DOHH2 (cell line): ENCODE results near the gene CTNS.
A peak's percentile ranks its signal among the peaks of the same experiment; 100 is the strongest.

Experiments used
- H3F3A ChIP-seq: fragments of 200-600 bp; sonication (generic), shearing (Covaris generic); 2 replicates; pipeline ENCODE4 v1.6.0; 2016; ENCODE audit warnings: antibody characterized with exemption, mild to moderate bottlenecking; ENCODE audit not compliant: control insufficient read depth, insufficient read depth
- H3K27ac ChIP-seq: fragments of 200-600 bp; sonication (generic); 2 replicates; pipeline ENCODE4 v1.5.1; 2014; ENCODE audit warnings: low read depth, mild to moderate bottlenecking, low read length, moderate library complexity
- H3K27me3 ChIP-seq: fragments of 200-600 bp; sonication (generic); 2 replicates; pipeline ENCODE4 v1.6.1; 2014; ENCODE audit warnings: mild to moderate bottlenecking, low read length, mixed read lengths; ENCODE audit not compliant: control insufficient read depth
- H3K36me3 ChIP-seq: fragments of 200-600 bp; sonication (generic); 2 replicates; pipeline ENCODE4 v1.6.1; 2014; ENCODE audit warnings: mild to moderate bottlenecking, low read length, moderate library complexity, mixed read lengths; ENCODE audit not compliant: control insufficient read depth
- H3K4me1 ChIP-seq: fragments of 200-600 bp; sonication (generic); 2 replicates; pipeline ENCODE4 v1.6.1; 2014; ENCODE audit warnings: mild to moderate bottlenecking, low read length, mixed read lengths; ENCODE audit not compliant: control insufficient read depth
- H3K4me2 ChIP-seq: fragments of 200-600 bp; sonication (generic); 2 replicates; pipeline ENCODE4 v1.6.0; 2014; ENCODE audit warnings: mild to moderate bottlenecking, low read length, moderate library complexity
- H3K4me3 ChIP-seq: fragments of 200-600 bp; sonication (generic); 2 replicates; pipeline ENCODE4 v1.5.1; 2014; ENCODE audit warnings: mild to moderate bottlenecking, low read length, mixed read lengths
- H3K79me2 ChIP-seq: fragments of 200-600 bp; sonication (generic); 2 replicates; pipeline ENCODE4 v1.6.1; 2014; ENCODE audit warnings: mild to moderate bottlenecking, low read length, mixed read lengths; ENCODE audit not compliant: control insufficient read depth
- H3K9me2 ChIP-seq: fragments of 200-600 bp; sonication (generic); replicated peaks from 2 replicates; pipeline ENCODE4 v1.6.1; 2014; ENCODE audit warnings: mild to moderate bottlenecking, low read length, mixed read lengths; ENCODE audit not compliant: control insufficient read depth
- H3K9me3 ChIP-seq: fragments of 200-600 bp; sonication (generic); 2 replicates; pipeline ENCODE4 v1.6.1; 2014; ENCODE audit warnings: antibody characterized with exemption, low read length, mixed read lengths; ENCODE audit not compliant: control insufficient read depth, insufficient read depth
- H4K20me1 ChIP-seq: fragments of 200-600 bp; sonication (generic); 2 replicates; pipeline ENCODE4 v1.6.0; 2014; ENCODE audit warnings: low read depth, mild to moderate bottlenecking, antibody characterized with exemption, low read length, moderate library complexity; ENCODE audit not compliant: control insufficient read depth, insufficient read depth
- CTCF ChIP-seq: fragments of 200-600 bp; sonication (generic); IDR thresholded peaks from one replicate; pipeline ENCODE4 v1.5.1; 2014; ENCODE audit warnings: antibody characterized with exemption, mild to moderate bottlenecking, low read depth, low read length; ENCODE audit not compliant: poor library complexity, severe bottlenecking
- EZH2phosphoT487 ChIP-seq: fragments of 200-600 bp; sonication (generic); IDR thresholded peaks from 2 replicates; pipeline ENCODE4 v1.6.1; 2017; ENCODE audit warnings: borderline replicate concordance, mild to moderate bottlenecking, antibody characterized with exemption, low read length, moderate library complexity, mixed read lengths

Gene CTNS

GRCh38 chr17:3681565-3681964 is 45.0 kb downstream of the CTNS start:
- H3K79me2 ChIP-seq, result peaks cover 7% of the 10 kb centered on the region
- no peaks in the 10 kb centered on the region for H3K27me3 ChIP-seq
- no peaks in the 10 kb centered on the region; the same call in 1 of the 2 replicates for H4K20me1 ChIP-seq
- no peaks in the 10 kb centered on the region for H3K9me3 ChIP-seq
- H3K36me3 ChIP-seq, result peaks cover 62% of the 10 kb centered on the region
- H3K9me2 ChIP-seq, result no peaks in the 10 kb centered on the region
- peaks cover 27% of the 10 kb centered on the region for H3K4me1 ChIP-seq
- TF ChIP-seq CTCF (no peak), EZH2phosphoT487 (no peak)
- H3F3A ChIP-seq, result peaks cover 15% of the 10 kb centered on the region
- no peak overlapping the region for H3K4me2 ChIP-seq
- no peak overlapping the region for H3K4me3 ChIP-seq
- H3K27ac ChIP-seq, result no peak overlapping the region

DNA sequence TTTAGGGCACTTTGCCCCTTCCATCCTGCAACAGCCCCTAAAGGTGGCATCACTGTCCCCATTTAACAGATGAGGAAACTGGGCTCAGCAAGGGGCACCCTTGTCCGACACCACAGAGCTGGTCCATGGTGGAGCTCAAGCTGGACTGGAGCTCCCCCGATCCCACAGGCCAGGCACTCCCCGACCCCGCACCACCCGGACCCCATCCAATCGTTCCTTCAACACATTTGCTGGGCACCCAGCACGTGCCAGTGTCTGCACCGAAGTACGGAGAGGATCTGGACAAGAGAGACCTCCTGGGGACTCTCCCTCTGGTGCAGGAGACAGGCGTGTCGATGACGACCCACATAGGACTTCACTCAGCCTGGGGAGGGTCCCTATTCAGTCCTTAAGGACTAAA is 45.5 kb downstream of the CTNS start:
- Histone ChIP-seq H3K9me3 (no peaks in the 10 kb centered on the region), H3K4me3 (no peak overlapping the region), H3K36me3 (peaks cover 61% of the 10 kb centered on the region), H3F3A (peaks cover 15% of the 10 kb centered on the region), H3K27ac (no peak overlapping the region), H3K9me2 (no peaks in the 10 kb centered on the region), H3K79me2 (peaks cover 7% of the 10 kb centered on the region), H3K4me1 (peaks cover 27% of the 10 kb centered on the region), H4K20me1 (no peaks in the 10 kb centered on the region; the same call in 1 of the 2 replicates), H3K4me2 (no peak overlapping the region), H3K27me3 (no peaks in the 10 kb centered on the region)
- no peak for TF ChIP-seq EZH2phosphoT487
- TF ChIP-seq CTCF, result no peak

- TF ChIP-seq CTCF, result peak; percentile 99
- no peak for TF ChIP-seq EZH2phosphoT487
- 0 out of 2 replicates have a peak overlapping the region, but pooled peaks have one; percentile 79 for H3K27ac ChIP-seq
- peaks cover 53% of the 10 kb centered on the region for H3K36me3 ChIP-seq
- no peaks in the 10 kb centered on the region for H3K9me2 ChIP-seq
- H3K9me3 ChIP-seq, result no peaks in the 10 kb centered on the region
- H3K79me2 ChIP-seq, result peaks cover 7% of the 10 kb centered on the region
- H3K4me3 ChIP-seq, result no peak overlapping the region
- no peaks in the 10 kb centered on the region for H3K27me3 ChIP-seq
- H3K4me1 ChIP-seq, result peaks cover 31% of the 10 kb centered on the region
- H3F3A ChIP-seq, result peaks cover 17% of the 10 kb centered on the region
- no peaks in the 10 kb centered on the region; the same call in 1 of the 2 replicates for H4K20me1 ChIP-seq
- no peak overlapping the region for H3K4me2 ChIP-seq
Observed at GRCh38 chr17:3683054-3683511, 46.5 kb downstream of the CTNS start.
